Measurements from ENCODE around the gene PTPRJ.

PTPRJ gene

DNA sequence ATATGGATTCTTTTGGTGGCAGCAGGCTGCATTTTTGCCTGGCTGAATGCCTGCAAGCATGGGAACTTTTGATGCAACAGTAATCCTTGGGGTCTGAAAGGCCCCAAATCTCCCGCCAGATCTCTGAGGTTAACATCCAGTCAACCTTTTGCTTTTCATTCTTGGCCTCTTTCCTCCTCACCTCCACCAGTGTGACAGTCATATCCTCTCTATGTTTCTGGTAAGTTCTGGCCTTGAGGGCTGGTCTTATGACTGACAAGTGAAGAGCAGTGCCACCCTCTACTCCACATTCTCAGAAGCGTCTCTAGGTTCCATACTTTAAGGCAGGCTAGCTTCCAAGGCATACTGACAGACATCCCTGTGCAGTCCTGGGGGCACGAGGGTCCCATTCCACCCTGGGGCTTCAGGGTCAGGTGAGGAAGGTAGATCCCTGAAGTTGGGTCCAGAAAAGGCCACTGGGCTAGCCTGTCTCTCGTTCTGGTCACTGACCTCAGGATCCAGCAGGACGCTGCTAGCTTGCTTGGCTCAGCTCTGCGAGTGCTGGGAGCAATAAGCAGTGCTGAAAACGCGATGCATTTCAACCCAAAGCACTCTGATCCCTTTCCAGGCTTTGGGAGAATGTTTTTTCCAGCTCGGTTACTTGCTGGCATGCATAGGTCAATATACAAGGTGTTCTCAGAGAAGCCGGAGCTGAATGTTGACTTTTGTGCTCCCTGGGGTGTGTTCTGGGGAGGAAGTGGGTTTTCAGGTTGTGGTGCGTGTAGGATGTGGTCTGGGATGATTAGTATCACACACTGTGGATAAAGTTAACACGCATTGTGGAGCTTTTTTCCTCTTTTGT lies 75.2 kb downstream of the PTPRJ start:
- TF ChIP-seq PKNOX1 (IDR thresholded peaks at IDR 0.05) (no peak), LEF1 (IDR thresholded peaks at IDR 0.05; ENCODE audit: borderline replicate concordance) (no peak), SP1 (IDR thresholded peaks at IDR 0.05) (no peak), BHLHE40 (IDR thresholded peaks at IDR 0.05; ENCODE audit: borderline replicate concordance) (no peak), FOXK2 (IDR thresholded peaks at IDR 0.05) (no peak), ELF4 (IDR thresholded peaks at IDR 0.05) (no peak), TARDBP (IDR thresholded peaks at IDR 0.05) (no peak), L3MBTL2 (conservative IDR thresholded peaks at IDR 0.05) (no peak), NFRKB (IDR thresholded peaks at IDR 0.05) (no peak), HDGF (IDR thresholded peaks at IDR 0.05; ENCODE audit: borderline replicate concordance) (no peak), FOXM1 (IDR thresholded peaks at IDR 0.05; ENCODE audit: borderline replicate concordance) (no peak), CTBP1 (IDR thresholded peaks at IDR 0.05; ENCODE audit: borderline replicate concordance) (no peak), ZNF384 (IDR thresholded peaks at IDR 0.05) (no peak), ARNT (IDR thresholded peaks at IDR 0.05) (no peak), FOXA1 (IDR thresholded peaks at IDR 0.05) (no peak), SUZ12 (IDR thresholded peaks at IDR 0.05) (no peak)
- no peak for DNase-seq (ENCODE audit: extremely low spot score)
- ChIA-PET CTCF (no interaction called here), POLR2A (no interaction called here)

DNA sequence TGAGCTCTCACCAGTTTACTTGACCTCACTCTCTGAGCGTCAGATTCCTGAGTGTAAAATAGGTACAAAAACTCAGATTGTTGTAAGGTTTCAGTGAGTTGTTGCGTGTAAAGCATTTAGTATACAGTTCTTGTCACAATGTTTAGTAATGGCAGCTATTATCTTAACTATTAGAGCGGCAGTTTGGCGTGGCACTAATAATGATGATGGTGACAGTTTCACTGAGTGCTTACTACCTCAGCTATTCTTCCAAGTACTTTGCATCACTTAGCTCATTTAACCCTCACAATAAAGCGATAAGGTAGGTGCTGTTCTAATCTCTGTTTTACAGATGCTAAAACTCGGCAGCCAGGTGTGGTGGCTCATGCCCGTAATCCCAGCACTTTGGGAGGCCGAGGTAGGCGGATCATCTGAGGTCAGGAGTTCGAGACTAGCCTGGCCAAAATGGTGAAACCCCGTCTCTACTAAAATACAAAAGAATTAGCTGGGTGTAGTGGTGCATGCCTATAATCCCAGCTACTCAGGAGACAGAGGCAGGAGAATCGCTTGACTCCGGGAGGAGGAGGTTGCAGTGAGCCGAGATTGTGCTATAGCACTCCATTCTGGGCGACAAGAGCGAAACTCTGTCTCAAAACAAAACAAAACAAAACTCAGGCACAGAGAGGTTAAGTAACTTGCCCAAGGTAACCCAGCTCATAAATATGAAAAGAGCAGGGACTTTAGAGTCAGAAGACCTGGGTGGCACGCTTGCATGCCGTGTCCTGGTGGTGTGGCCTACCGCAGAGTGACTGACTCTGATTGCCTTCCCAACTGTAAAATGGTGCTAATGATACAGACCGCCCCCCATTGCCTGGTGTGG lies 76.2 kb downstream of the PTPRJ start:
- CTCF ChIA-PET, result no interaction called here

GRCh38 chr11:48058064-48058463 lies 77.7 kb downstream of the PTPRJ start:
- no peak for TF ChIP-seq FOXK2 (IDR thresholded peaks at IDR 0.05)
- no peak for TF ChIP-seq ARNT (IDR thresholded peaks at IDR 0.05)
- TF ChIP-seq ELF4 (IDR thresholded peaks at IDR 0.05), result no peak
- TF ChIP-seq PKNOX1 (IDR thresholded peaks at IDR 0.05), result no peak
- TF ChIP-seq CTBP1 (IDR thresholded peaks at IDR 0.05; ENCODE audit: borderline replicate concordance), result no peak
- TF ChIP-seq NFRKB (IDR thresholded peaks at IDR 0.05), result no peak
- TF ChIP-seq FOXA1 (IDR thresholded peaks at IDR 0.05), result no peak
- no peak for TF ChIP-seq ZNF384 (IDR thresholded peaks at IDR 0.05)
- no peak for TF ChIP-seq HDGF (IDR thresholded peaks at IDR 0.05; ENCODE audit: borderline replicate concordance)
- TF ChIP-seq SUZ12 (IDR thresholded peaks at IDR 0.05), result no peak
- no peak for TF ChIP-seq SP1 (IDR thresholded peaks at IDR 0.05)
- TF ChIP-seq BHLHE40 (IDR thresholded peaks at IDR 0.05; ENCODE audit: borderline replicate concordance), result no peak
- TF ChIP-seq TARDBP (IDR thresholded peaks at IDR 0.05), result no peak
- no peak for TF ChIP-seq LEF1 (IDR thresholded peaks at IDR 0.05; ENCODE audit: borderline replicate concordance)
- TF ChIP-seq L3MBTL2 (conservative IDR thresholded peaks at IDR 0.05), result no peak
- no peak for TF ChIP-seq FOXM1 (IDR thresholded peaks at IDR 0.05; ENCODE audit: borderline replicate concordance)
- DNase-seq (ENCODE audit: extremely low spot score), result no peak
- ChIA-PET CTCF (interaction anchor here (0.7 kb wide), 1 partner anchor 12 kb away, joined by 5 read pairs; no protein-coding TSS in a partner anchor), POLR2A (no interaction called here)

More for the DNA sequence above, 76.2 kb downstream of the PTPRJ start:
- DNase-seq (ENCODE audit: extremely low spot score), result no peak
- TF ChIP-seq FOXM1 (IDR thresholded peaks at IDR 0.05; ENCODE audit: borderline replicate concordance) (no peak), SUZ12 (IDR thresholded peaks at IDR 0.05) (no peak), BHLHE40 (IDR thresholded peaks at IDR 0.05; ENCODE audit: borderline replicate concordance) (no peak), LEF1 (IDR thresholded peaks at IDR 0.05; ENCODE audit: borderline replicate concordance) (no peak), L3MBTL2 (conservative IDR thresholded peaks at IDR 0.05) (no peak), NFRKB (IDR thresholded peaks at IDR 0.05) (no peak), HDGF (IDR thresholded peaks at IDR 0.05; ENCODE audit: borderline replicate concordance) (no peak), FOXK2 (IDR thresholded peaks at IDR 0.05) (no peak), TARDBP (IDR thresholded peaks at IDR 0.05) (no peak), ARNT (IDR thresholded peaks at IDR 0.05) (no peak)
- POLR2A ChIA-PET, result no interaction called here

DNA sequence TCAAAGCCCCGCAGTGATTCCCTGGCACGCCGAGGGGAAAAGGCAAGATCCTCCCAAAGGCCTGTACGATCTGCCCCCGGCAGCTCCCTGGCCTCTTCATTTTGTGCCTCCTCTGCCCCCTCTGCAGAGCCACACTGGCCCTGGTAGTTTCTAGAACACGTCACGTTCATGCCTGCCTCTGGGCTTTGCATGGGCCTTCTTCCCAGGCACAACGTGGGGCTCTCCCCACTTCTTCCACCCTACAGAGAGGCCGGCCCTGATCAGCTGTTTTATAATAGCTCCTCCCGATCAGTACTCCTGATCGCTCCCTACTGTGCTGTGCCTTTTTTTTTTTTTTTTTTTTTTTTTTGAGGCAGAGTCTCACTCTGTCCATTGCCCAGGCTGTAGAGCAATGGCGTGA lies 78.4 kb downstream of the PTPRJ start:
- DNase-seq (ENCODE audit: extremely low spot score), result no peak
- ChIA-PET CTCF (no interaction called here), POLR2A (no interaction called here)
- TF ChIP-seq FOXM1 (IDR thresholded peaks at IDR 0.05; ENCODE audit: borderline replicate concordance) (no peak), NFRKB (IDR thresholded peaks at IDR 0.05) (no peak), FOXA1 (IDR thresholded peaks at IDR 0.05) (no peak), ZNF384 (IDR thresholded peaks at IDR 0.05) (no peak), CTBP1 (IDR thresholded peaks at IDR 0.05; ENCODE audit: borderline replicate concordance) (no peak), LEF1 (IDR thresholded peaks at IDR 0.05; ENCODE audit: borderline replicate concordance) (no peak), ARNT (IDR thresholded peaks at IDR 0.05) (no peak), BHLHE40 (IDR thresholded peaks at IDR 0.05; ENCODE audit: borderline replicate concordance) (no peak), FOXK2 (IDR thresholded peaks at IDR 0.05) (no peak), PKNOX1 (IDR thresholded peaks at IDR 0.05) (no peak), SUZ12 (IDR thresholded peaks at IDR 0.05) (no peak), TARDBP (IDR thresholded peaks at IDR 0.05) (no peak)

DNA sequence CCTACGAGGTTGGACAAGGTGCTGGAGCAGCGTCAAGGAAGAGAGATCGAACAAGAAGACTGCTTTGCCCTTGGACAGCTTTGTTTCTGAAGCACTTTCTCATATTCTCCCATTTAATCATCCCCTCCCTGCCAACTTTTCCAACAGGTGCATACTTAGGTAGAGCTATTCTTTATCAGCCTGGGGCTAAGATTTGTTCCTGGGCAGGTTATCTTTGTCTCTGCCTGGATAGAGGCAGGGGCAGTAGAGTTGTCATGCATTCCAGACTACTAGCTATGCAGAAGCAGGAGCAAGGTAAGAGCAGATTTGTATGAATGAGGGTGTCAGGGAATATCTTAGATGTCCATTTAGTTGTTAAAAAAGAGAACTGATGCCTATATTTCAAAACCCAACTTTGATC lies 82.3 kb downstream of the PTPRJ start:
- TF ChIP-seq LEF1 (IDR thresholded peaks at IDR 0.05; ENCODE audit: borderline replicate concordance), result no peak
- no peak for TF ChIP-seq BHLHE40 (IDR thresholded peaks at IDR 0.05; ENCODE audit: borderline replicate concordance)
- TF ChIP-seq ZNF384 (IDR thresholded peaks at IDR 0.05), result no peak
- TF ChIP-seq ARNT (IDR thresholded peaks at IDR 0.05), result no peak
- TF ChIP-seq TARDBP (IDR thresholded peaks at IDR 0.05), result no peak
- no peak for TF ChIP-seq NFRKB (IDR thresholded peaks at IDR 0.05)
- DNase-seq (ENCODE audit: extremely low spot score), result no peak
- POLR2A ChIA-PET, result no interaction called here
- CTCF ChIA-PET, result no interaction called here

Data from HEK293T (cell line).